Colonic mucosa (tissue), 4 donors: ENCODE results near the gene SCMH1. TPM values are rescaled to one million over a fixed set of nuclear protein-coding genes. Genes with fewer than 3 reads are reported as not detected.

Experiments
- DNase-seq: peaks from one replicate; pipeline ENCODE4 v3.0.0-alpha.2; 2020
- H3K27ac ChIP-seq: fragments of 200-600 bp; one replicate; pipeline ENCODE4 v1.8.0; 2021
- H3K27me3 ChIP-seq: fragments of 200-600 bp; one replicate; pipeline ENCODE4 v1.8.0; 2021
- H3K36me3 ChIP-seq: fragments of 200-600 bp; one replicate; pipeline ENCODE4 v1.8.0; 2021
- H3K4me1 ChIP-seq: fragments of 200-600 bp; one replicate; pipeline ENCODE4 v1.8.0; 2021; ENCODE audit warnings: mild to moderate bottlenecking
- H3K4me3 ChIP-seq: fragments of 200-600 bp; one replicate; pipeline ENCODE4 v1.8.0; 2021
- H3K9ac ChIP-seq, 2 donors: one replicate each; pipeline ENCODE4 v1.7.0; 2013; ENCODE audit warnings: control low read depth in 2 of 2, low read depth in 2 of 2, low read length in 2 of 2
- H3K9me3 ChIP-seq: fragments of 200-600 bp; one replicate; pipeline ENCODE4 v1.8.0; 2021
- intact Hi-C: fragments of 100-400 bp; cut with DNase I; formaldehyde crosslinking; loops from one replicate; pipeline ENCODE4 v1.14.1; 2022
- total RNA-seq, 2 donors: library from RNA; stranded (reverse); fragmentation: NEBNext Ultra II Directional in 1 of 2; extraction: Animal tissue kit (Norgen Biotek cat#: 25700) in 1 of 2; gene quantifications; one replicate each; pipeline ENCODE4 v1.2.1, GENCODE V29; 2021
- TF ChIP-seq, protein P1 (sequence below): fragments of 200-600 bp; IDR thresholded peaks from one replicate; pipeline ENCODE4 v1.8.0; 2022; ENCODE audit warnings: antibody characterized with exemption, mild to moderate bottlenecking
- donor health status: healthy.
- donor health status: DM: no; HTN: no; CAD: no.
- donor health status: DM: no; HTN: no; CAD: no.

The SCMH1 gene
- total RNA-seq, 2 donors from 2014 or later, result 26.3 to 32.7 TPM

- Histone ChIP-seq H3K27ac (peak within 1 kb of the TSS; percentile 81), H3K27me3 (no peaks in the 10 kb centered on the region), H3K9ac (peak within 1 kb of the TSS; percentile 84 to 91), H3K9me3 (no peaks in the 10 kb centered on the region), H3K36me3 (no peaks in the 10 kb centered on the region), H3K4me3 (peak within 1 kb of the TSS; percentile 92), H3K4me1 (no peaks in the 10 kb centered on the region)
- peak; percentile 96 for DNase-seq
- TF ChIP-seq, protein P1, sequence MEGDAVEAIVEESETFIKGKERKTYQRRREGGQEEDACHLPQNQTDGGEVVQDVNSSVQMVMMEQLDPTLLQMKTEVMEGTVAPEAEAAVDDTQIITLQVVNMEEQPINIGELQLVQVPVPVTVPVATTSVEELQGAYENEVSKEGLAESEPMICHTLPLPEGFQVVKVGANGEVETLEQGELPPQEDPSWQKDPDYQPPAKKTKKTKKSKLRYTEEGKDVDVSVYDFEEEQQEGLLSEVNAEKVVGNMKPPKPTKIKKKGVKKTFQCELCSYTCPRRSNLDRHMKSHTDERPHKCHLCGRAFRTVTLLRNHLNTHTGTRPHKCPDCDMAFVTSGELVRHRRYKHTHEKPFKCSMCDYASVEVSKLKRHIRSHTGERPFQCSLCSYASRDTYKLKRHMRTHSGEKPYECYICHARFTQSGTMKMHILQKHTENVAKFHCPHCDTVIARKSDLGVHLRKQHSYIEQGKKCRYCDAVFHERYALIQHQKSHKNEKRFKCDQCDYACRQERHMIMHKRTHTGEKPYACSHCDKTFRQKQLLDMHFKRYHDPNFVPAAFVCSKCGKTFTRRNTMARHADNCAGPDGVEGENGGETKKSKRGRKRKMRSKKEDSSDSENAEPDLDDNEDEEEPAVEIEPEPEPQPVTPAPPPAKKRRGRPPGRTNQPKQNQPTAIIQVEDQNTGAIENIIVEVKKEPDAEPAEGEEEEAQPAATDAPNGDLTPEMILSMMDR, result no peak
- intact Hi-C loops, result no loop called here
Observed at GRCh38 chr1:40979241-40980067, 262.7 kb downstream of the SCMH1 start, which contains the start of gene CTPS1. Gene CTPS1, plus strand, starts transcription at chr1:40979696. Its CDS starts 3,595 bp downstream, at chr1:40983291.

DNA sequence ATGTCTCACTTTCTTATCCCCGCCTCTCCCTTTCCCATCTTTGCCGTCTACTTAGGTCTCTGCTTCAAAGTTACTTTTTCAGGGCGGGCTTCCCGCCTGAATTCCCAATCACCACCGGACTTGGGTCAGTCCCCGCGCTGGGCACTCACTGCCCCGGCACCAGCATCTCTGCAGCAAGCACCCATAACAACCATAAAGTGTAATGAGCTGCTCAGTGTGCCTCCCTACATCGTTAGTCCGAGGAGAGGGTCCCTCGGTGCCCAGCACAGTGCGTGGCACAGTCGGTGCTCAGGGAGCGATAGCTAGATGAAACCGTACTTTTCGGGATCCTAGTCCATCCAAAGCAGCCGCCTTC is 263.2 kb downstream of the SCMH1 start:
- H3K4me3 ChIP-seq, result peak overlapping the region; percentile 92
- H3K4me1 ChIP-seq, result no peaks in the 10 kb centered on the region
- H3K9me3 ChIP-seq, result no peaks in the 10 kb centered on the region
- peak overlapping the region; percentile 84 to 91 for H3K9ac ChIP-seq
- peak overlapping the region; percentile 81 for H3K27ac ChIP-seq
- intact Hi-C loops, result no loop called here
- TF ChIP-seq, protein P1, result no peak
- no peaks in the 10 kb centered on the region for H3K27me3 ChIP-seq
- DNase-seq, result no peak
- no peaks in the 10 kb centered on the region for H3K36me3 ChIP-seq

- DNase-seq, result no peak
- Histone ChIP-seq H3K27me3 (no peaks in the 10 kb centered on the region), H3K9ac (no peak overlapping the region), H3K4me1 (no peaks in the 10 kb centered on the region), H3K4me3 (no peak overlapping the region), H3K9me3 (no peaks in the 10 kb centered on the region), H3K36me3 (no peaks in the 10 kb centered on the region), H3K27ac (no peak overlapping the region)
- intact Hi-C loops, result no loop called here
- TF ChIP-seq, protein P1, result no peak
Observed at GRCh38 chr1:40977716-40978115, 264.4 kb downstream of the SCMH1 start.

Other genes with a start within 250 kb of the SCMH1 start
- gene SLFNL1, start 220.6 kb downstream of the SCMH1 start, total RNA-seq, result under 1 TPM; 0.27 to 0.30 TPM
- under 1 TPM; 0.56 to 0.59 TPM for gene FOXO6, start 119.1 kb upstream of the SCMH1 start, total RNA-seq
- gene EDN2, start 242.4 kb upstream of the SCMH1 start, total RNA-seq, result 10 to 100 TPM in 1 of 2 donors, 1 to 10 TPM in 1; 3.3 to 13.5 TPM